DND-41 (cell line): ENCODE data around the gene TMEM117.

Experiments
- ATAC-seq: fragments of 200-7000 bp; cut with Tn5 transposase; 3 replicates; pipeline ENCODE4 v1.9.1; 2021; ENCODE audit warnings: low read depth; ENCODE audit not compliant: insufficient read depth
- DNase-seq: peaks from one replicate; pipeline ENCODE4 v3.0.0-alpha.2; 2020
- H2AFZ ChIP-seq: 2 replicates; pipeline ENCODE4 v1.6.0; 2012; ENCODE audit warnings: low read depth, low read length
- H3K27ac ChIP-seq: 2 replicates; pipeline ENCODE4 v1.5.1; 2012; ENCODE audit warnings: low read length, inconsistent platforms
- H3K27me3 ChIP-seq: fragments of 200-600 bp; sonication (generic); 2 replicates; pipeline ENCODE4 v1.6.0; 2012; ENCODE audit warnings: low read length, mild to moderate bottlenecking, inconsistent platforms; ENCODE audit not compliant: insufficient read depth, poor library complexity
- H3K36me3 ChIP-seq: 2 replicates; pipeline ENCODE4 v1.5.1; 2012; ENCODE audit warnings: low read length, inconsistent platforms; ENCODE audit not compliant: insufficient read depth
- H3K4me1 ChIP-seq: 2 replicates; pipeline ENCODE4 v1.5.1; 2012; ENCODE audit warnings: mild to moderate bottlenecking, low read length; ENCODE audit not compliant: insufficient read depth
- H3K4me2 ChIP-seq: 2 replicates; pipeline ENCODE4 v1.6.0; 2012; ENCODE audit warnings: mild to moderate bottlenecking, moderate library complexity, low read length, inconsistent platforms; ENCODE audit not compliant: insufficient read depth
- H3K4me3 ChIP-seq, 2 experiments: fragments of 200-600 bp in 1 of 2; shearing (Covaris generic) in 1 of 2; 2 replicates each; pipeline ENCODE4 v1.5.1; 2012 to 2016; ENCODE audit warnings: inconsistent platforms in 2 of 2, low read length in 2 of 2, mild to moderate bottlenecking in 2 of 2, low read depth in 1 of 2, moderate library complexity in 1 of 2
- H3K79me2 ChIP-seq: 2 replicates; pipeline ENCODE4 v1.6.0; 2012; ENCODE audit warnings: low read length, inconsistent platforms; ENCODE audit not compliant: insufficient read depth
- H3K9ac ChIP-seq: 2 replicates; pipeline ENCODE4 v1.6.0; 2012; ENCODE audit warnings: low read depth, mild to moderate bottlenecking, inconsistent platforms, low read length, moderate library complexity
- H3K9me3 ChIP-seq: 2 replicates; pipeline ENCODE4 v1.5.1; 2012; ENCODE audit warnings: low read length, moderate library complexity, mild to moderate bottlenecking, inconsistent platforms; ENCODE audit not compliant: insufficient read depth, severe bottlenecking
- H4K20me1 ChIP-seq: 2 replicates; pipeline ENCODE4 v1.6.0; 2012; ENCODE audit warnings: low read length; ENCODE audit not compliant: insufficient read depth
- CTCF ChIP-seq: IDR thresholded peaks from 2 replicates; pipeline ENCODE4 v1.5.1; 2012; ENCODE audit warnings: borderline replicate concordance, low read length, moderate library complexity, mild to moderate bottlenecking; ENCODE audit not compliant: poor library complexity, severe bottlenecking; ENCODE audit errors: extremely low read depth
- EZH2 ChIP-seq: IDR thresholded peaks from 3 replicates; pipeline ENCODE4 v1.6.1; 2012; ENCODE audit warnings: borderline replicate concordance, low read depth, mild to moderate bottlenecking, moderate library complexity, low read length, inconsistent platforms; ENCODE audit not compliant: severe bottlenecking

Gene TMEM117

GRCh38 chr12:43964033-43964432, 128.2 kb downstream of the TMEM117 start:
- Histone ChIP-seq H2AFZ (no peak overlapping the region), H4K20me1 (no peaks in the 10 kb centered on the region), H3K4me1 (no peaks in the 10 kb centered on the region), H3K9me3 (no peaks in the 10 kb centered on the region), H3K27me3 (no peaks in the 10 kb centered on the region), H3K9ac (no peak overlapping the region), H3K27ac (no peak overlapping the region), H3K4me3 (no peak overlapping the region), H3K79me2 (no peaks in the 10 kb centered on the region), H3K4me2 (no peak overlapping the region), H3K36me3 (no peaks in the 10 kb centered on the region)
- ATAC-seq (no peak), DNase-seq (no peak)
- TF ChIP-seq CTCF = no peak
- no peak for TF ChIP-seq EZH2

GRCh38 chr12:43964961-43965360, 129.1 kb downstream of the TMEM117 start:
- no peak overlapping the region for H3K9ac ChIP-seq
- TF ChIP-seq EZH2 (no peak), CTCF (no peak)
- H4K20me1 ChIP-seq = no peaks in the 10 kb centered on the region
- H3K79me2 ChIP-seq = no peaks in the 10 kb centered on the region
- H3K9me3 ChIP-seq = no peaks in the 10 kb centered on the region
- ATAC-seq (no peak), DNase-seq (no peak)
- H3K4me1 ChIP-seq = no peaks in the 10 kb centered on the region
- no peak overlapping the region for H3K4me2 ChIP-seq
- no peaks in the 10 kb centered on the region for H3K36me3 ChIP-seq
- no peaks in the 10 kb centered on the region for H3K27me3 ChIP-seq
- no peak overlapping the region for H2AFZ ChIP-seq
- no peak overlapping the region for H3K4me3 ChIP-seq
- no peak overlapping the region for H3K27ac ChIP-seq

- no peak for ATAC-seq
Measured at GRCh38 chr12:43965899-43966298, 130.0 kb downstream of the TMEM117 start.

More at GRCh38 chr12:43965899-43966298, 130.0 kb downstream of the TMEM117 start:
- H4K20me1 ChIP-seq = no peaks in the 10 kb centered on the region
- no peaks in the 10 kb centered on the region for H3K36me3 ChIP-seq
- no peak for DNase-seq
- H3K9me3 ChIP-seq = no peaks in the 10 kb centered on the region
- no peak overlapping the region for H3K4me3 ChIP-seq
- H3K9ac ChIP-seq = no peak overlapping the region
- H2AFZ ChIP-seq = no peak overlapping the region
- H3K4me1 ChIP-seq = no peaks in the 10 kb centered on the region
- no peak overlapping the region for H3K27ac ChIP-seq
- no peak for TF ChIP-seq EZH2
- TF ChIP-seq CTCF = no peak
- H3K79me2 ChIP-seq = no peaks in the 10 kb centered on the region
- H3K4me2 ChIP-seq = no peak overlapping the region
- H3K27me3 ChIP-seq = no peaks in the 10 kb centered on the region
